ENCODE measurements around the gene ST7L.
A peak's percentile ranks its signal among the peaks of the same experiment; 100 is the strongest.

ST7L gene

DNA sequence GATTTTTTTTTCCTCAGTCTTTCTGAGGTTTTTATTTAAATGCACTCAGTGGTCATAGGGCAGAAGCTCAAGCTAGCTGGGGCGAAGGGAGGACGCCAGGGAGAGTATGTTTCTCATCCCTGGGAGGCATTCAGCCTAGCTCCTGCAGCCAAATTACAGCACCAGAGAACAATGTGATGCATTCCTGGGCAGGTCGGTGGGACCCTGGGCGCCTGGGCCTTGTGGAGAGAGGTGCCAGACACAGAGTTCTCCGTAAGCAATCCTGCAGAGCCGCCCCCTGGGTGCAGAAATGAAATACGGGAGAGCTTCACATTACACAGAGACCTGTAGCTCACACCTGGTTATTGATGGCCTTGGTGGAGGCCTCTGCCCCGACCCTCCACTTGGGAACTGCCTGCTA, 94.7 kb downstream of the ST7L start:
- ATAC-seq: peak; percentile 72
- TF ChIP-seq, protein P1, sequence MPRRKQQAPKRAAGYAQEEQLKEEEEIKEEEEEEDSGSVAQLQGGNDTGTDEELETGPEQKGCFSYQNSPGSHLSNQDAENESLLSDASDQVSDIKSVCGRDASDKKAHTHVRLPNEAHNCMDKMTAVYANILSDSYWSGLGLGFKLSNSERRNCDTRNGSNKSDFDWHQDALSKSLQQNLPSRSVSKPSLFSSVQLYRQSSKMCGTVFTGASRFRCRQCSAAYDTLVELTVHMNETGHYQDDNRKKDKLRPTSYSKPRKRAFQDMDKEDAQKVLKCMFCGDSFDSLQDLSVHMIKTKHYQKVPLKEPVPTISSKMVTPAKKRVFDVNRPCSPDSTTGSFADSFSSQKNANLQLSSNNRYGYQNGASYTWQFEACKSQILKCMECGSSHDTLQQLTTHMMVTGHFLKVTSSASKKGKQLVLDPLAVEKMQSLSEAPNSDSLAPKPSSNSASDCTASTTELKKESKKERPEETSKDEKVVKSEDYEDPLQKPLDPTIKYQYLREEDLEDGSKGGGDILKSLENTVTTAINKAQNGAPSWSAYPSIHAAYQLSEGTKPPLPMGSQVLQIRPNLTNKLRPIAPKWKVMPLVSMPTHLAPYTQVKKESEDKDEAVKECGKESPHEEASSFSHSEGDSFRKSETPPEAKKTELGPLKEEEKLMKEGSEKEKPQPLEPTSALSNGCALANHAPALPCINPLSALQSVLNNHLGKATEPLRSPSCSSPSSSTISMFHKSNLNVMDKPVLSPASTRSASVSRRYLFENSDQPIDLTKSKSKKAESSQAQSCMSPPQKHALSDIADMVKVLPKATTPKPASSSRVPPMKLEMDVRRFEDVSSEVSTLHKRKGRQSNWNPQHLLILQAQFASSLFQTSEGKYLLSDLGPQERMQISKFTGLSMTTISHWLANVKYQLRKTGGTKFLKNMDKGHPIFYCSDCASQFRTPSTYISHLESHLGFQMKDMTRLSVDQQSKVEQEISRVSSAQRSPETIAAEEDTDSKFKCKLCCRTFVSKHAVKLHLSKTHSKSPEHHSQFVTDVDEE (CRISPR knock-in tag; IDR thresholded peaks at IDR 0.05): no peak
- TF ChIP-seq GLIS3 (CRISPR knock-in tag; IDR thresholded peaks at IDR 0.05) (no peak), OSR1 (CRISPR knock-in tag; IDR thresholded peaks at IDR 0.05) (no peak), BACH2 (CRISPR knock-in tag; IDR thresholded peaks at IDR 0.05; ENCODE audit: borderline replicate concordance) (no peak), CSDC2 (CRISPR knock-in tag; IDR thresholded peaks at IDR 0.05) (peak; percentile 89), ISL1 (CRISPR knock-in tag; IDR thresholded peaks at IDR 0.05) (0 out of 2 replicates have a peak, but pooled peaks have one; percentile 53), ZFP3 (CRISPR knock-in tag; IDR thresholded peaks at IDR 0.05) (0 out of 2 replicates have a peak, but pooled peaks have one; percentile 36)
- TF ChIP-seq, protein P2, sequence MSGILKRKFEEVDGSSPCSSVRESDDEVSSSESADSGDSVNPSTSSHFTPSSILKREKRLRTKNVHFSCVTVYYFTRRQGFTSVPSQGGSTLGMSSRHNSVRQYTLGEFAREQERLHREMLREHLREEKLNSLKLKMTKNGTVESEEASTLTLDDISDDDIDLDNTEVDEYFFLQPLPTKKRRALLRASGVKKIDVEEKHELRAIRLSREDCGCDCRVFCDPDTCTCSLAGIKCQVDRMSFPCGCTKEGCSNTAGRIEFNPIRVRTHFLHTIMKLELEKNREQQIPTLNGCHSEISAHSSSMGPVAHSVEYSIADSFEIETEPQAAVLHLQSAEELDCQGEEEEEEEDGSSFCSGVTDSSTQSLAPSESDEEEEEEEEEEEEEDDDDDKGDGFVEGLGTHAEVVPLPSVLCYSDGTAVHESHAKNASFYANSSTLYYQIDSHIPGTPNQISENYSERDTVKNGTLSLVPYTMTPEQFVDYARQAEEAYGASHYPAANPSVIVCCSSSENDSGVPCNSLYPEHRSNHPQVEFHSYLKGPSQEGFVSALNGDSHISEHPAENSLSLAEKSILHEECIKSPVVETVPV (CRISPR knock-in tag; IDR thresholded peaks at IDR 0.05): no peak
- TF ChIP-seq, protein P3, sequence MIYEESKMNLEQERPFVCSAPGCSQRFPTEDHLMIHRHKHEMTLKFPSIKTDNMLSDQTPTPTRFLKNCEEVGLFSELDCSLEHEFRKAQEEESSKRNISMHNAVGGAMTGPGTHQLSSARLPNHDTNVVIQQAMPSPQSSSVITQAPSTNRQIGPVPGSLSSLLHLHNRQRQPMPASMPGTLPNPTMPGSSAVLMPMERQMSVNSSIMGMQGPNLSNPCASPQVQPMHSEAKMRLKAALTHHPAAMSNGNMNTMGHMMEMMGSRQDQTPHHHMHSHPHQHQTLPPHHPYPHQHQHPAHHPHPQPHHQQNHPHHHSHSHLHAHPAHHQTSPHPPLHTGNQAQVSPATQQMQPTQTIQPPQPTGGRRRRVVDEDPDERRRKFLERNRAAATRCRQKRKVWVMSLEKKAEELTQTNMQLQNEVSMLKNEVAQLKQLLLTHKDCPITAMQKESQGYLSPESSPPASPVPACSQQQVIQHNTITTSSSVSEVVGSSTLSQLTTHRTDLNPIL (CRISPR knock-in tag; IDR thresholded peaks at IDR 0.05; ENCODE audit: low read depth): no peak

DNA sequence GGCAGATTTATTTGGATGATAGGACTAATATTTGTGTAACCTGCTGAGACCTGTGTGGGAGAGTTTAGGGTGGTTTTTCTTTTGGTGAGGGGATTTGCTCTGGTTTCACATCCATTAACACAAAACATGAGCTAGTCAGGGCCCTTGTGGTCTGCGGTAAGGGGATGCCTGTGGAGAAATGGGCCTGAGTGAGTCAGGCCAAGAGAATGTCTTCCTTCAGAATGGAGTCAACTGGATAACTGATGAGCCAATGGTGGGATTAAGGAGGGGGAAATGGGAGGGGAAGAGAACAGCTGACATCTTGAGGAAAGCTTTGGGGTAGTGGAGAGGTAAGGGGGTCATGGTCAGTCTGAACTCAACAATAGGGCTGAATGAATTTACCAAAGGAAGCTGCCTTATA, 96.3 kb downstream of the ST7L start:
- TF ChIP-seq, protein P4, sequence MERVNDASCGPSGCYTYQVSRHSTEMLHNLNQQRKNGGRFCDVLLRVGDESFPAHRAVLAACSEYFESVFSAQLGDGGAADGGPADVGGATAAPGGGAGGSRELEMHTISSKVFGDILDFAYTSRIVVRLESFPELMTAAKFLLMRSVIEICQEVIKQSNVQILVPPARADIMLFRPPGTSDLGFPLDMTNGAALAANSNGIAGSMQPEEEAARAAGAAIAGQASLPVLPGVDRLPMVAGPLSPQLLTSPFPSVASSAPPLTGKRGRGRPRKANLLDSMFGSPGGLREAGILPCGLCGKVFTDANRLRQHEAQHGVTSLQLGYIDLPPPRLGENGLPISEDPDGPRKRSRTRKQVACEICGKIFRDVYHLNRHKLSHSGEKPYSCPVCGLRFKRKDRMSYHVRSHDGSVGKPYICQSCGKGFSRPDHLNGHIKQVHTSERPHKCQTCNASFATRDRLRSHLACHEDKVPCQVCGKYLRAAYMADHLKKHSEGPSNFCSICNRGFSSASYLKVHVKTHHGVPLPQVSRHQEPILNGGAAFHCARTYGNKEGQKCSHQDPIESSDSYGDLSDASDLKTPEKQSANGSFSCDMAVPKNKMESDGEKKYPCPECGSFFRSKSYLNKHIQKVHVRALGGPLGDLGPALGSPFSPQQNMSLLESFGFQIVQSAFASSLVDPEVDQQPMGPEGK (CRISPR knock-in tag; IDR thresholded peaks at IDR 0.05; ENCODE audit: borderline replicate concordance): peak; percentile 43; the same call in 1 of the 2 replicates
- TF ChIP-seq, protein P3 (CRISPR knock-in tag; IDR thresholded peaks at IDR 0.05; ENCODE audit: low read depth): peak; percentile 25; the same call in 1 of the 2 replicates
- TF ChIP-seq ZFP3 (CRISPR knock-in tag; IDR thresholded peaks at IDR 0.05): no peak

DNA sequence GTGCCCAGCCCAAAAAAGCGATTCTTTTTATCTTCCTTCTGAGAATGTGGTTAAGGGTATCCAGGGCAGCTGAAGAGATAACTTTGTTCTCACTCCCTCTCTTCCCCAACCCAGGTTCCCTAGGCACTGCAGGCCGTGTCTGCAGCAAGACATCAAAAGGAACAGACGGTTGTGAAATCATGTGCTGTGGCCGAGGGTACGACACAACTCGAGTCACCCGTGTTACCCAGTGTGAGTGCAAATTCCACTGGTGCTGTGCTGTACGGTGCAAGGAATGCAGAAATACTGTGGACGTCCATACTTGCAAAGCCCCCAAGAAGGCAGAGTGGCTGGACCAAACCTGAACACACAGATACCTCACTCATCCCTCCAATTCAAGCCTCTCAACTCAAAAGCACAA, 98.8 kb downstream of the ST7L start:
- no peak for ATAC-seq
- TF ChIP-seq, protein P5, sequence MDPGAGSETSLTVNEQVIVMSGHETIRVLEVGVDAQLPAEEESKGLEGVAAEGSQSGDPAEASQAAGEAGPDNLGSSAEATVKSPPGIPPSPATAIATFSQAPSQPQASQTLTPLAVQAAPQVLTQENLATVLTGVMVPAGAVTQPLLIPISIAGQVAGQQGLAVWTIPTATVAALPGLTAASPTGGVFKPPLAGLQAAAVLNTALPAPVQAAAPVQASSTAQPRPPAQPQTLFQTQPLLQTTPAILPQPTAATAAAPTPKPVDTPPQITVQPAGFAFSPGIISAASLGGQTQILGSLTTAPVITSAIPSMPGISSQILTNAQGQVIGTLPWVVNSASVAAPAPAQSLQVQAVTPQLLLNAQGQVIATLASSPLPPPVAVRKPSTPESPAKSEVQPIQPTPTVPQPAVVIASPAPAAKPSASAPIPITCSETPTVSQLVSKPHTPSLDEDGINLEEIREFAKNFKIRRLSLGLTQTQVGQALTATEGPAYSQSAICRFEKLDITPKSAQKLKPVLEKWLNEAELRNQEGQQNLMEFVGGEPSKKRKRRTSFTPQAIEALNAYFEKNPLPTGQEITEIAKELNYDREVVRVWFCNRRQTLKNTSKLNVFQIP (CRISPR knock-in tag; IDR thresholded peaks at IDR 0.05; ENCODE audit: borderline replicate concordance, low read depth): no peak
- TF ChIP-seq ZNF565 (CRISPR knock-in tag; conservative IDR thresholded peaks at IDR 0.05; ENCODE audit: low read depth) (no peak), ISL1 (CRISPR knock-in tag; IDR thresholded peaks at IDR 0.05) (no peak), ZNF70 (CRISPR knock-in tag; IDR thresholded peaks at IDR 0.05) (no peak), TCF4 (CRISPR knock-in tag; IDR thresholded peaks at IDR 0.05; ENCODE audit: borderline replicate concordance) (no peak), ESRRG (CRISPR knock-in tag; IDR thresholded peaks at IDR 0.05) (no peak), ZC3H10 (CRISPR knock-in tag; IDR thresholded peaks at IDR 0.05) (no peak), OSR1 (CRISPR knock-in tag; IDR thresholded peaks at IDR 0.05) (no peak), TOX (CRISPR knock-in tag; IDR thresholded peaks at IDR 0.05; ENCODE audit: borderline replicate concordance) (no peak), ZFP3 (CRISPR knock-in tag; IDR thresholded peaks at IDR 0.05) (no peak), PPARA (CRISPR knock-in tag; IDR thresholded peaks at IDR 0.05; ENCODE audit: borderline replicate concordance) (no peak), BACH2 (CRISPR knock-in tag; IDR thresholded peaks at IDR 0.05; ENCODE audit: borderline replicate concordance) (no peak), SNAI2 (CRISPR knock-in tag; IDR thresholded peaks at IDR 0.05) (no peak), GLIS3 (CRISPR knock-in tag; IDR thresholded peaks at IDR 0.05) (no peak)
- TF ChIP-seq, protein P2 (CRISPR knock-in tag; IDR thresholded peaks at IDR 0.05): no peak
- TF ChIP-seq, protein P4 (CRISPR knock-in tag; IDR thresholded peaks at IDR 0.05; ENCODE audit: borderline replicate concordance): no peak
- TF ChIP-seq, protein P3 (CRISPR knock-in tag; IDR thresholded peaks at IDR 0.05; ENCODE audit: low read depth): no peak

More for the DNA sequence above, 96.3 kb downstream of the ST7L start:
- peak; percentile 88 for ATAC-seq

Data from SK-N-SH treated with all-trans-retinoic acid at 6 μM for 48 hours (cell line).